Iris pigment epithelial cell (primary cell): ENCODE measurements around the gene MAS1.
"Not testable (repeated sequence)": the region's sequence is repeated elsewhere in the genome, so short reads cannot be mapped to it uniquely, and the experiment has no call there.

ENCODE experiments used
- DNase-seq: peaks from one replicate; pipeline ENCODE4 v3.0.0-alpha.2; 2011; ENCODE audit warnings: low read depth

The MAS1 gene

GRCh38 chr6:159919011-159919511 lies 28.3 kb downstream of the MAS1 start:
- peak; percentile 80 for DNase-seq

GRCh38 chr6:159919800-159920199 lies 29.0 kb downstream of the MAS1 start:
- no peak for DNase-seq

- not testable (repeated sequence) for DNase-seq
These were observed 33.4 kb downstream of the MAS1 start for GRCh38 chr6:159924150-159924549.

- no peak for DNase-seq
These were observed 35.9 kb downstream of the MAS1 start for GRCh38 chr6:159926542-159927203.

- DNase-seq = peak; percentile 15
These were observed 39.0 kb downstream of the MAS1 start for GRCh38 chr6:159929819-159930218.

- DNase-seq = no peak
These were observed 40.3 kb downstream of the MAS1 start for GRCh38 chr6:159931112-159931511.

- DNase-seq = no peak
These were observed 41.1 kb downstream of the MAS1 start for GRCh38 chr6:159931846-159932245.

GRCh38 chr6:159933077-159933476 lies 42.3 kb downstream of the MAS1 start:
- DNase-seq = peak; percentile 18

- peak; percentile 47 for DNase-seq
These were observed 43.4 kb downstream of the MAS1 start for GRCh38 chr6:159934181-159934580.

GRCh38 chr6:159935065-159935464 lies 44.3 kb downstream of the MAS1 start:
- DNase-seq = peak; percentile 70

- peak; percentile 66 for DNase-seq
These were observed 44.8 kb downstream of the MAS1 start for GRCh38 chr6:159935633-159936032.

- DNase-seq = no peak
These were observed 48.8 kb downstream of the MAS1 start for GRCh38 chr6:159939591-159940016.
